HG02588 (cell line): ENCODE data around the gene ACADM.
"Not testable (repeated sequence)": the region's sequence is repeated elsewhere in the genome, so short reads cannot be mapped to it uniquely, and the experiment has no call there.

ENCODE experiments used
- ATAC-seq: cut with Tn5 transposase; IDR thresholded peaks from one replicate; pipeline ENCODE4 v1.9.1; 2021; ENCODE audit warnings: mild to moderate bottlenecking, moderate library complexity; ENCODE audit not compliant: unreplicated experiment

Gene ACADM

GRCh38 chr1:75791022-75791421, 66.5 kb downstream of the ACADM start:
- no peak for ATAC-seq

- no peak for ATAC-seq
Observed at GRCh38 chr1:75792091-75792490, 67.6 kb downstream of the ACADM start.

GRCh38 chr1:75794382-75794781, 69.9 kb downstream of the ACADM start:
- ATAC-seq = no peak

GRCh38 chr1:75795703-75796193, 71.2 kb downstream of the ACADM start:
- no peak for ATAC-seq

GRCh38 chr1:75796376-75797272, 72.1 kb downstream of the ACADM start, which contains the start of gene MSH4:
MSH4 (plus strand) TSS chr1:75796882; CDS start chr1:75796986, 104 bp downstream.
- ATAC-seq = no peak

- no peak for ATAC-seq
Observed at GRCh38 chr1:75797273-75797588, 72.7 kb downstream of the ACADM start.

GRCh38 chr1:75797606-75798216, 73.2 kb downstream of the ACADM start:
- no peak for ATAC-seq

GRCh38 chr1:75801480-75801879, 77.0 kb downstream of the ACADM start:
- not testable (repeated sequence) for ATAC-seq

GRCh38 chr1:75808921-75809320, 84.4 kb downstream of the ACADM start:
- ATAC-seq = no peak

GRCh38 chr1:75810113-75810512, 85.6 kb downstream of the ACADM start:
- ATAC-seq = not testable (repeated sequence)

- ATAC-seq = no peak
Observed at GRCh38 chr1:75811211-75811981, 86.9 kb downstream of the ACADM start.

GRCh38 chr1:75812065-75812464, 87.6 kb downstream of the ACADM start:
- no peak for ATAC-seq
